Duodenal mucosa (tissue), 2 donors: ENCODE data around the gene CHST15.

Source experiments
- H3K27ac ChIP-seq: one replicate; pipeline ENCODE4 v1.7.0; 2013; ENCODE audit warnings: low read depth, low read length
- H3K27me3 ChIP-seq, 2 donors: one replicate each; pipeline ENCODE4 v1.7.0; 2013; ENCODE audit warnings: low read length in 2 of 2, control low read depth in 1 of 2; ENCODE audit not compliant: insufficient read depth in 2 of 2, control insufficient read depth in 1 of 2
- H3K36me3 ChIP-seq, 2 donors: one replicate each; pipeline ENCODE4 v1.7.0; 2013; ENCODE audit warnings: low read length in 2 of 2, control low read depth in 1 of 2; ENCODE audit not compliant: insufficient read depth in 2 of 2, control insufficient read depth in 1 of 2
- H3K4me1 ChIP-seq, 2 donors: one replicate each; pipeline ENCODE4 v1.7.0; 2013; ENCODE audit warnings: low read length in 2 of 2, control low read depth in 1 of 2; ENCODE audit not compliant: insufficient read depth in 2 of 2, control insufficient read depth in 1 of 2
- H3K4me3 ChIP-seq, 2 donors: one replicate each; pipeline ENCODE4 v1.7.0; 2013; ENCODE audit warnings: low read length in 2 of 2, low read depth in 1 of 2
- H3K9ac ChIP-seq, 2 donors: one replicate each; pipeline ENCODE4 v1.7.0; 2013; ENCODE audit warnings: low read length in 2 of 2, low read depth in 1 of 2
- H3K9me3 ChIP-seq, 2 donors: one replicate each; pipeline ENCODE4 v1.7.0; 2013; ENCODE audit warnings: low read length in 2 of 2, control low read depth in 1 of 2; ENCODE audit not compliant: control insufficient read depth in 1 of 2

The CHST15 gene

GRCh38 chr10:124013916-124014315 lies 79.5 kb downstream of the CHST15 start:
- Histone ChIP-seq H3K4me3 (no peak overlapping the region), H3K4me1 (no peaks in the 10 kb centered on the region), H3K27me3 (no peaks in the 10 kb centered on the region), H3K9ac (no peak overlapping the region), H3K9me3 (peaks cover 2 to 7% of the 10 kb centered on the region in 2 donors), H3K36me3 (no peaks in the 10 kb centered on the region), H3K27ac (no peak overlapping the region)

- Histone ChIP-seq H3K9ac (no peak overlapping the region), H3K9me3 (peaks cover 2 to 7% of the 10 kb centered on the region in 2 donors), H3K27me3 (no peaks in the 10 kb centered on the region), H3K27ac (no peak overlapping the region), H3K36me3 (peaks cover 5 to 6% of the 10 kb centered on the region in 2 donors), H3K4me1 (no peaks in the 10 kb centered on the region), H3K4me3 (no peak overlapping the region)
Observed at GRCh38 chr10:124012991-124013390, 80.4 kb downstream of the CHST15 start.

GRCh38 chr10:124012583-124012982 lies 80.8 kb downstream of the CHST15 start:
- Histone ChIP-seq H3K4me1 (no peaks in the 10 kb centered on the region), H3K9ac (no peak overlapping the region), H3K4me3 (no peak overlapping the region), H3K36me3 (peaks cover 5 to 10% of the 10 kb centered on the region in 2 donors), H3K27ac (no peak overlapping the region), H3K9me3 (peaks cover 2 to 7% of the 10 kb centered on the region in 2 donors), H3K27me3 (no peaks in the 10 kb centered on the region)

- no peak overlapping the region for H3K27ac ChIP-seq
Observed at GRCh38 chr10:124012066-124012465, 81.3 kb downstream of the CHST15 start.

GRCh38 chr10:124011464-124011863 lies 81.9 kb downstream of the CHST15 start:
- no peak overlapping the region for H3K27ac ChIP-seq
- H3K36me3 ChIP-seq, result peaks cover 5 to 15% of the 10 kb centered on the region in 2 donors

More at GRCh38 chr10:124012066-124012465, 81.3 kb downstream of the CHST15 start:
- Histone ChIP-seq H3K9me3 (peaks cover 2 to 7% of the 10 kb centered on the region in 2 donors), H3K27me3 (no peaks in the 10 kb centered on the region), H3K36me3 (peaks cover 5 to 15% of the 10 kb centered on the region in 2 donors), H3K4me3 (no peak overlapping the region), H3K9ac (no peak overlapping the region), H3K4me1 (no peaks in the 10 kb centered on the region)

GRCh38 chr10:124010563-124011131 lies 82.8 kb downstream of the CHST15 start:
- Histone ChIP-seq H3K9me3 (peaks cover 2 to 7% of the 10 kb centered on the region in 2 donors), H3K36me3 (peaks cover 5 to 15% of the 10 kb centered on the region in 2 donors), H3K27ac (no peak overlapping the region), H3K4me1 (no peaks in the 10 kb centered on the region), H3K27me3 (no peaks in the 10 kb centered on the region), H3K9ac (no peak overlapping the region), H3K4me3 (no peak overlapping the region)

More at GRCh38 chr10:124011464-124011863, 81.9 kb downstream of the CHST15 start:
- H3K9me3 ChIP-seq, result peaks cover 2 to 7% of the 10 kb centered on the region in 2 donors
- H3K27me3 ChIP-seq, result no peaks in the 10 kb centered on the region
- no peak overlapping the region for H3K9ac ChIP-seq
- H3K4me1 ChIP-seq, result no peaks in the 10 kb centered on the region
- H3K4me3 ChIP-seq, result no peak overlapping the region

GRCh38 chr10:124010024-124010423 lies 83.4 kb downstream of the CHST15 start:
- Histone ChIP-seq H3K9ac (no peak overlapping the region), H3K27ac (no peak overlapping the region), H3K36me3 (peaks cover 5 to 15% of the 10 kb centered on the region in 2 donors), H3K4me3 (no peak overlapping the region), H3K4me1 (no peaks in the 10 kb centered on the region), H3K27me3 (no peaks in the 10 kb centered on the region), H3K9me3 (peaks cover 2 to 7% of the 10 kb centered on the region in 2 donors)

GRCh38 chr10:124009231-124010015 lies 84.0 kb downstream of the CHST15 start:
- Histone ChIP-seq H3K36me3 (peaks cover 5 to 15% of the 10 kb centered on the region in 2 donors), H3K4me3 (no peak overlapping the region), H3K27me3 (no peaks in the 10 kb centered on the region), H3K27ac (no peak overlapping the region), H3K9me3 (peaks cover 2 to 7% of the 10 kb centered on the region in 2 donors), H3K4me1 (no peaks in the 10 kb centered on the region), H3K9ac (no peak overlapping the region)

GRCh38 chr10:124008681-124009080 lies 84.7 kb downstream of the CHST15 start:
- Histone ChIP-seq H3K27me3 (no peaks in the 10 kb centered on the region), H3K9ac (no peak overlapping the region), H3K9me3 (peaks cover 2% of the 10 kb centered on the region in 2 donors), H3K36me3 (peaks cover 5 to 15% of the 10 kb centered on the region in 2 donors), H3K27ac (no peak overlapping the region), H3K4me3 (no peak overlapping the region), H3K4me1 (no peaks in the 10 kb centered on the region)

GRCh38 chr10:124008187-124008586 lies 85.2 kb downstream of the CHST15 start:
- no peaks in the 10 kb centered on the region for H3K4me1 ChIP-seq
- no peaks in the 10 kb centered on the region for H3K27me3 ChIP-seq
- H3K9me3 ChIP-seq, result peaks cover 0 to 2% of the 10 kb centered on the region in 2 donors
- peaks cover 5 to 15% of the 10 kb centered on the region in 2 donors for H3K36me3 ChIP-seq
- no peak overlapping the region for H3K9ac ChIP-seq
- no peak overlapping the region for H3K4me3 ChIP-seq
- no peak overlapping the region for H3K27ac ChIP-seq
